Activated T-helper 2 cell treated with anti-CD3 and anti-CD28 coated beads, Interferon-gamma antibody, Interleukin-2, Interleukin-4, amounts not matched to agents 10 μg/mL and 5 μg/mL and 100 μg/mL, durations not matched to agents 14 hours and 24 hours and 36 hours (primary cell): ENCODE data around the gene IGFBP1. TPM values are rescaled to one million over a fixed set of nuclear protein-coding genes. Genes with fewer than 3 reads are reported as not detected.
"Not testable (repeated sequence)": the region's sequence is repeated elsewhere in the genome, so short reads cannot be mapped to it uniquely, and the experiment has no call there.

ENCODE experiments used
- DNase-seq: peaks from one replicate; pipeline ENCODE4 v3.0.0; 2021; ENCODE audit warnings: low spot score
- H3K27ac Mint-ChIP-seq: one replicate; pipeline ENCODE4 v1.8.0; 2021; ENCODE audit warnings: mixed read lengths
- H3K27me3 Mint-ChIP-seq: one replicate; pipeline ENCODE4 v1.8.0; 2021; ENCODE audit warnings: low read depth, mixed read lengths
- H3K36me3 Mint-ChIP-seq: one replicate; pipeline ENCODE4 v1.8.0; 2021; ENCODE audit warnings: low read depth, mixed read lengths
- H3K4me1 Mint-ChIP-seq: one replicate; pipeline ENCODE4 v1.8.0; 2021; ENCODE audit warnings: low read depth, mixed read lengths
- H3K4me3 Mint-ChIP-seq: one replicate; pipeline ENCODE4 v1.8.0; 2021; ENCODE audit warnings: low read depth, mild to moderate bottlenecking, moderate library complexity, mixed read lengths
- H3K9me3 Mint-ChIP-seq: one replicate; pipeline ENCODE4 v1.8.0; 2021; ENCODE audit warnings: mixed read lengths
- intact Hi-C: fragments of 100-400 bp; cut with micrococcal nuclease; formaldehyde crosslinking; loops from one replicate; pipeline ENCODE4 v1.15.1; 2023
- total RNA-seq: library from RNA; stranded (reverse); gene quantifications from 2 replicates; pipeline ENCODE4 v1.2.3, GENCODE V29; 2022

The IGFBP1 gene
- total RNA-seq, result not detected in 2 replicates

DNA sequence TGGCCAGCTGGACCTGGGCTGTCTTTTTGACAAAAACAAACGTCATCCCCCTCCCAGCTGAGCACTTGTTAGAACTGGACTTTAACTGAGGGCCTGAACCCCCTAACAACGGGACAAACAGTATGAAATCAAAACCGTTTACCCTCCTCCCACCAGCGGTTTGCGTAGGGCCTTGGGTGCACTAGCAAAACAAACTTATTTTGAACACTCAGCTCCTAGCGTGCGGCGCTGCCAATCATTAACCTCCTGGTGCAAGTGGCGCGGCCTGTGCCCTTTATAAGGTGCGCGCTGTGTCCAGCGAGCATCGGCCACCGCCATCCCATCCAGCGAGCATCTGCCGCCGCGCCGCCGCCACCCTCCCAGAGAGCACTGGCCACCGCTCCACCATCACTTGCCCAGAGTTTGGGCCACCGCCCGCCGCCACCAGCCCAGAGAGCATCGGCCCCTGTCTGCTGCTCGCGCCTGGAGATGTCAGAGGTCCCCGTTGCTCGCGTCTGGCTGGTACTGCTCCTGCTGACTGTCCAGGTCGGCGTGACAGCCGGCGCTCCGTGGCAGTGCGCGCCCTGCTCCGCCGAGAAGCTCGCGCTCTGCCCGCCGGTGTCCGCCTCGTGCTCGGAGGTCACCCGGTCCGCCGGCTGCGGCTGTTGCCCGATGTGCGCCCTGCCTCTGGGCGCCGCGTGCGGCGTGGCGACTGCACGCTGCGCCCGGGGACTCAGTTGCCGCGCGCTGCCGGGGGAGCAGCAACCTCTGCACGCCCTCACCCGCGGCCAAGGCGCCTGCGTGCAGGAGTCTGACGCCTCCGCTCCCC, at the start of gene IGFBP1:
Gene IGFBP1, plus strand, starts transcription at position 304 of the 808 bp plus-strand sequence. Its CDS starts 165 bp downstream, at position 469.
- no peaks in the 10 kb centered on the region for H3K36me3 Mint-ChIP-seq
- no peak for DNase-seq
- H3K27me3 Mint-ChIP-seq, result peaks cover 42% of the 10 kb centered on the region
- no peaks in the 10 kb centered on the region for H3K4me1 Mint-ChIP-seq
- H3K27ac Mint-ChIP-seq, result no peak within 1 kb of the TSS
- intact Hi-C loops, result no loop called here
- H3K4me3 Mint-ChIP-seq, result no peak within 1 kb of the TSS
- H3K9me3 Mint-ChIP-seq, result no peaks in the 10 kb centered on the region

- H3K4me1 Mint-ChIP-seq, H3K4me3 Mint-ChIP-seq, DNase-seq, H3K9me3 Mint-ChIP-seq, intact Hi-C loops, H3K27ac Mint-ChIP-seq, H3K36me3 Mint-ChIP-seq, H3K27me3 Mint-ChIP-seq: not testable (repeated sequence)
Observed at GRCh38 chr7:45838852-45839251, 49.4 kb upstream of the IGFBP1 start.

- H3K27me3 Mint-ChIP-seq, intact Hi-C loops, H3K4me1 Mint-ChIP-seq, H3K4me3 Mint-ChIP-seq, DNase-seq, H3K27ac Mint-ChIP-seq, H3K36me3 Mint-ChIP-seq, H3K9me3 Mint-ChIP-seq: not testable (repeated sequence)
Observed at GRCh38 chr7:45841926-45842717, 46.2 kb upstream of the IGFBP1 start.

DNA sequence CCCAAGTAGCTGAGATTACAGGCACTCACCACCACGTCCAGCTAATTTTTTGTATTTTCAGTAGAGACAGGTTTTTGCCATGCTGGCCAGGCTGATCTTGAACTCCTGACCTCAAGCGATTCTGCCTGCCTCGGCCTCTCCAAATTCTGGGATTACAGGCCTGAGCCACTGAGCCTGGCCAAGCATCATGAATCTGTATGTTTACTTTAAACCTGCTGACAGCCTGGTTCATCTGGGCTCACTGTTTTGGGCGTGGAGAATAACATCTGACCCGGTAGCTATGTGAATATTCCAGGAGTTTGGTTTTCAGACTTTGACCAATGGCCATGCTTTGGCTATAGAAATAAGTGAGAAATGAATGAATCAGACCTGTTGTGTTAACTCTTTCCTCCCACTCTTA, 41.8 kb upstream of the IGFBP1 start:
- H3K4me1 Mint-ChIP-seq, intact Hi-C loops, H3K4me3 Mint-ChIP-seq, H3K36me3 Mint-ChIP-seq, DNase-seq, H3K9me3 Mint-ChIP-seq, H3K27me3 Mint-ChIP-seq, H3K27ac Mint-ChIP-seq: not testable (repeated sequence)

- H3K9me3 Mint-ChIP-seq, H3K27me3 Mint-ChIP-seq, H3K36me3 Mint-ChIP-seq, intact Hi-C loops, H3K4me1 Mint-ChIP-seq, H3K4me3 Mint-ChIP-seq, DNase-seq, H3K27ac Mint-ChIP-seq: not testable (repeated sequence)
Observed at GRCh38 chr7:45848734-45849133, 39.6 kb upstream of the IGFBP1 start.

DNA sequence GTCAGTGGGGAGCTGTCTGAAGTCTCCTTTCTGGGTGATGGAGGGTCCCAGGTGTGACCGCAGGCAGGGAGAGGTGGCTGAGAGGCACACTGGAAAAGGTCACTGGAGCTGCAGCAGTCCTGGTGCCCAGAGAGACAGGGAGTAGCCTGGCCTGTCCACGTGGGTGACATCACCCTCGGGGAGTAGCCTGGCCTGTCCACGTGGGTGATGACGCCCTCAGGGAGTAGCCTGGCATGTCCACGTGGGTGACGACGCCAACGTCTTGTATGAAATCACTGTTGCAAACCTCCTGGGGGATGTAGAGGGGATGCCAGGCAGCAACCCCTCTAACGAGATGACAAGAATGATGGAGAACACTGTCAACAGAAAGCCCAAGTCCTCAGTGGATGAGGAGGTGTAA, 35.3 kb upstream of the IGFBP1 start:
- intact Hi-C loops, H3K4me3 Mint-ChIP-seq, H3K27me3 Mint-ChIP-seq, H3K4me1 Mint-ChIP-seq, H3K9me3 Mint-ChIP-seq, H3K27ac Mint-ChIP-seq, DNase-seq, H3K36me3 Mint-ChIP-seq: not testable (repeated sequence)

GRCh38 chr7:45853491-45853890, 34.8 kb upstream of the IGFBP1 start:
- intact Hi-C loops, H3K4me1 Mint-ChIP-seq: not testable (repeated sequence)

DNA sequence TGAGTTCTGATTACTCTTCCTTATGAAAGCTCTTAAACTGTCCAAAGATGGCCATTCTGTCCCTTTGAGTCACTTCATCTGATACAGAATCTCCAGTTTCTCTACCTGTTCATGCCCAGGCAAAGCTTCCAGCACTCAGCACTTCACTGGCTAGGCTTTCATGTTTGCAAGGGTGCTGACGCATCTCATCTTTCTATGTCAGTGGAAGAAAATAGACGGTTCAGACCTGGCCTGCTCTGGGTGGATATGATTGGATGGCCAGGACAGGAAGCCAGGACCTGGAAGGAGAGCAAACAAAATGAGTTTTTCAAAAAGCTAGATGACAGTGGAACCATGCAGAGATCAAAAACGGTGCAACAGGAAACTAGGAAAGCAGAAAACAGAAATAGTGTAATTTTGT, 32.6 kb upstream of the IGFBP1 start:
- H3K36me3 Mint-ChIP-seq, H3K27me3 Mint-ChIP-seq, H3K4me3 Mint-ChIP-seq, DNase-seq, H3K9me3 Mint-ChIP-seq, H3K4me1 Mint-ChIP-seq, H3K27ac Mint-ChIP-seq: not testable (repeated sequence)
- intact Hi-C loops, result loop anchor here (2.0 kb wide), 1 partner anchor 701 kb away; no protein-coding TSS in a partner anchor

More at GRCh38 chr7:45853491-45853890, 34.8 kb upstream of the IGFBP1 start:
- H3K4me3 Mint-ChIP-seq, H3K36me3 Mint-ChIP-seq, DNase-seq, H3K27ac Mint-ChIP-seq, H3K27me3 Mint-ChIP-seq, H3K9me3 Mint-ChIP-seq: not testable (repeated sequence)

DNA sequence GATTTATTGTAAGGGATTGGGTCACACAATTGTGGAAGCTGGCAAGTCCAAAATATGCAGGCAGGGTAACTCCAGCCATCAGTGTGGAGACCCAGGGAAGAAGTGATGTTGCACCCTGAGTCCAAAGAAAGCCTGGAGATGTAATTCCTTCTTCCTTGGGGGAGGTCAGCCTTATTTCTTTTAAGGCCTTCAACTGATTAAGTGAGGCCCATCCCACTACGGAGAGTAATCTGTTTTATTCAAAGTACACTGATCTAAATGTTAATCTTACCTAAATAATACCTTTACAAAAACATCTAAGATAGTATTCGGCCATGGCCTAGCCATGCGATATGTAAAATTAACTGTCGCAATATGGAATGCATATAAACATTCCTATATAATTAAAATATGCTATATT, 31.4 kb upstream of the IGFBP1 start:
- H3K27me3 Mint-ChIP-seq, DNase-seq, H3K4me1 Mint-ChIP-seq, H3K36me3 Mint-ChIP-seq, H3K9me3 Mint-ChIP-seq, H3K27ac Mint-ChIP-seq, intact Hi-C loops, H3K4me3 Mint-ChIP-seq: not testable (repeated sequence)

DNA sequence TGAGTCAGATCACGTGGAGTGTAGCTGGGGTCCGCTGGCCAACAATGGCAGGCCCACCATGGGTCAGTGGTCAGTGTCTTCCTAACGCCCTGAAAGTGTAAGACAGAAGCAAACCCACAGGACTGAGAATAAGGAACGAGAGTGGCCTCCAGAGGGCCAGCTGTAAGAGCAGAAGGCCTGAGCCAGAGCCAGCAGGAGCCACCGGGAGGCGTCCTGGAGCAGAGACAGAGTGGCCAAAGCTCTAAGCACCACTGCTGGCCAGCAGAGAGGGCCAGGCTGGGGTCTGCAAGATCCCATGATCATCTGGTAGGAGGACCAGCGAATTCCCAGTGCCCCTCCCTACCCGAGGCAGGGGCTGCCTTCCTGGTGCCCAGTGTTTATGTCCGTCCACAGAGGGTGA, 24.6 kb upstream of the IGFBP1 start:
- DNase-seq, result no peak
- Mint-ChIP-seq H3K4me1 (no peaks in the 10 kb centered on the region), H3K4me3 (no peak overlapping the region), H3K9me3 (no peaks in the 10 kb centered on the region), H3K27me3 (peaks cover 3% of the 10 kb centered on the region), H3K27ac (no peak overlapping the region), H3K36me3 (no peaks in the 10 kb centered on the region)
- intact Hi-C loops, result no loop called here

DNA sequence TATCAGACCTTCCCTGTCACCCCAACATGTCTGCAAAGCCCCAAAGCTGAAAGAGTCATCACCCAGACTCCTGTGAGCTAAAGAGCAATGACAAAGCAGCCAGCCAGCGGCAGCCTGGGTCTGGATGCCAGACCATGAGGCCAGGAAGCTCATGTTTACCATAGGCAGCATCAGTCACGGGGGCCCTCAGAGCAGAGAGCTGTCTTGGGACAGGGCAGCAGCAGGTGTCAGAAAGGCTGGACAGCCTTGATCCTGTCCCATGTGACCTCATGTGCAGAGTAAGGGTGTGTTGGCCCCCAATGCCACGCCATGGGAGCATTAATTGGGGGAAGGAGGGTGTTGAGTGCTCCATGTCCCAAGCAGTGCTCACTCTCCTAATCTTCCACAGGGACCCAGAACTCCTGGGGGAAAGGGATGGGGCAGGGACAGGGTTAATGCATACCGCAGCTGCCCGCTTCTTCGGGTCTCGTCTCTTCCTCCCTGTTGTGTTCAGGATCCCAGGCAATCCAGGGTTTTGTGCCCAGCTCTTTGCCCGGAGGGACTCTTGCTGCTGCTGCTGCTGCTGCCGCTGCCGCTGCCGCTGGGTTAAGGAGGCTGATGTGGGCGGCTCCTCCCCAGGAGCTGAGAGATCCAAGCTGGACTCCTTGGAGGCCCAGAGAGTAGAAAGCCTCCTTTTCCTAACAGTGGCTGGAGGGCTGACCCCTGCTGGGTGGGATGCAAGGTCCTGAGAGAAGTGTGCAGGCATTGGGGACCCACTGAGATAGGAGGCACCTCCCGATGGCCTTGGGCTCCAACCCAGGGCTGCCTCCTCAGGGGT, 22.5 kb upstream of the IGFBP1 start:
- H3K4me3 Mint-ChIP-seq, result no peak overlapping the region
- DNase-seq, result no peak
- no peaks in the 10 kb centered on the region for H3K9me3 Mint-ChIP-seq
- H3K27ac Mint-ChIP-seq, result no peak overlapping the region
- no peaks in the 10 kb centered on the region for H3K36me3 Mint-ChIP-seq
- intact Hi-C loops, result no loop called here
- H3K27me3 Mint-ChIP-seq, result no peaks in the 10 kb centered on the region
- no peaks in the 10 kb centered on the region for H3K4me1 Mint-ChIP-seq

DNA sequence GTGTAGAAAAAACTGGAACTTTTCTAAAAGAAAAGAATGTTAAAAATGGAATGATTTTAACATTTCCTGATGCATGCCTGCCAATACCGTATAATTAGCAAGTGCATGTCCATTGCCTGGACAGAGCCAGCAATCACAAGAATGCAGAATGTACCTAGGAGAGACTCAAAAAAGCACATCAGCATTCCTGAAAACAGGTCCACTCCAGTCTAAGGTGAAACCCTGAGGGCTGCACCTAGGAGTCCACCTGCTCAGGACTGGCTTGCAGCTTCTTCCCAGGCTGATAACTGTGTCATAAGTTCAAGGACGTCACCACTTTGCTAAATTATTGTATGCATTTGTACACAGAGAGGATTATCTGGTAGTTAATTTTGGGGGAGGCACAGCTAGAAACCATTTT, 20.8 kb upstream of the IGFBP1 start:
- no peak overlapping the region for H3K27ac Mint-ChIP-seq
- no peak overlapping the region for H3K4me3 Mint-ChIP-seq
- H3K9me3 Mint-ChIP-seq, result no peaks in the 10 kb centered on the region
- intact Hi-C loops, result no loop called here
- no peaks in the 10 kb centered on the region for H3K36me3 Mint-ChIP-seq
- H3K4me1 Mint-ChIP-seq, result no peaks in the 10 kb centered on the region
- DNase-seq, result no peak
- H3K27me3 Mint-ChIP-seq, result no peaks in the 10 kb centered on the region
